Measurements from ENCODE around the gene NLGN2.

NLGN2 gene

GRCh38 chr17:7466318-7466638, 58.6 kb downstream of the NLGN2 start:
- DNase-seq (ENCODE audit: low read depth) = no peak

- DNase-seq (ENCODE audit: low read depth) = no peak
Measured at GRCh38 chr17:7466639-7467341, 59.1 kb downstream of the NLGN2 start.

GRCh38 chr17:7467498-7467897, 59.9 kb downstream of the NLGN2 start:
- DNase-seq (ENCODE audit: low read depth) = no peak

GRCh38 chr17:7468290-7468689, 60.6 kb downstream of the NLGN2 start:
- DNase-seq (ENCODE audit: low read depth) = no peak

GRCh38 chr17:7468804-7469389, 61.3 kb downstream of the NLGN2 start:
- DNase-seq (ENCODE audit: low read depth) = no peak

All from activated T-helper 1 cell treated with Interleukin-2 at 50 U/mL for 16 hours (primary cell).